HepG2 (cell line): ENCODE measurements around the gene PVRIG. TPM values are rescaled to one million over a fixed set of nuclear protein-coding genes. Genes with fewer than 3 reads are reported as not detected.
"Not testable (repeated sequence)": the region's sequence is repeated elsewhere in the genome, so short reads cannot be mapped to it uniquely, and the experiment has no call there.

ENCODE experiments used
- ATAC-seq: fragments of 200-7000 bp; cut with Tn5 transposase; 3 replicates; pipeline ENCODE4 v1.9.1; 2020; ENCODE audit warnings: mild to moderate bottlenecking, moderate library complexity
- BruUV-seq: library from RNA; stranded (reverse); fragments of 400-500 nt; replicated peaks from 2 replicates; lab custom pipeline; 2021; lab: Mats Ljungman, UMichigan
- CTCF ChIA-PET: fragments of 300-600 bp; formaldehyde crosslinking; extraction: SDS; loops from one replicate; lab custom pipeline; 2021; ENCODE audit warnings: low total read pairs, inconsistent platforms, low intra/inter-chr PET ratio; lab: Yijun Ruan, JAX
- POLR2A ChIA-PET: fragments of 350-600 bp; sonication (Branson Sonifier 250); formaldehyde crosslinking; loops from one replicate; lab custom pipeline; 2020; ENCODE audit warnings: antibody characterized with exemption, inconsistent platforms; lab: Yijun Ruan, JAX
- DNase-seq: peaks from one replicate; pipeline ENCODE4 v3.0.0-alpha.2; 2015; ENCODE audit warnings: low spot score
- FAIRE-seq: peaks from 3 replicates; lab custom pipeline; 2011; peaks lifted over from hg19 to GRCh38; lab: Jason Lieb, UNC
- H2AFZ ChIP-seq: one replicate; pipeline ENCODE4 v1.6.1; 2011; ENCODE audit warnings: low read length, inconsistent platforms
- H3K27ac ChIP-seq: fragments of 300-600 bp; 3 replicates; pipeline ENCODE4 v1.8.0; 2011; ENCODE audit warnings: mixed run types, mild to moderate bottlenecking, mixed read lengths, low read length, inconsistent platforms; ENCODE audit not compliant: insufficient read depth; ENCODE audit errors: extremely low read length
- H3K27me3 ChIP-seq, 2 experiments: fragments of 200-600 bp in 1 of 2; 2 replicates in 1 of 2; 3 replicates in 1 of 2; pipeline versions ENCODE4 v1.6.0 to v1.8.0; 2011; ENCODE audit warnings: low read length in 2 of 2, mild to moderate bottlenecking in 2 of 2, moderate library complexity in 2 of 2, inconsistent platforms in 1 of 2; ENCODE audit not compliant: insufficient read depth in 2 of 2, control insufficient read depth in 1 of 2
- H3K36me3 ChIP-seq, 2 experiments: fragments of 200-600 bp in 1 of 2; replicated peaks in 1 of 2; 2 replicates in 1 of 2; 3 replicates in 1 of 2; pipeline versions ENCODE4 v1.5.1 to v1.8.0; 2011; ENCODE audit warnings: low read length in 2 of 2, inconsistent platforms in 1 of 2; ENCODE audit not compliant: insufficient read depth in 2 of 2, control insufficient read depth in 1 of 2
- H3K4me1 ChIP-seq: 2 replicates; pipeline ENCODE4 v1.5.1; 2012; ENCODE audit warnings: low read length, inconsistent platforms; ENCODE audit not compliant: insufficient read depth
- H3K4me2 ChIP-seq: 2 replicates; pipeline ENCODE4 v1.6.0; 2011; ENCODE audit warnings: low read depth, low read length, inconsistent platforms
- H3K4me3 ChIP-seq, 3 experiments: fragments of 200-600 bp in 1 of 3; sonication (generic), shearing (Covaris generic) in 1 of 3; replicated peaks in 1 of 3; 2 replicates each; pipeline ENCODE4 v1.5.1; 2011 to 2016; ENCODE audit warnings: low read length in 3 of 3, inconsistent platforms in 2 of 3, low read depth in 2 of 3, mild to moderate bottlenecking in 2 of 3, control low read depth in 1 of 3, mixed read lengths in 1 of 3; ENCODE audit not compliant: insufficient read depth in 1 of 3
- H3K79me2 ChIP-seq: one replicate; pipeline ENCODE4 v1.6.1; 2011; ENCODE audit warnings: low read length, inconsistent platforms; ENCODE audit not compliant: insufficient read depth
- H3K9ac ChIP-seq: 2 replicates; pipeline ENCODE4 v1.6.0; 2011; ENCODE audit warnings: mild to moderate bottlenecking, low read depth, low read length, inconsistent platforms; ENCODE audit not compliant: insufficient read depth
- H3K9me3 ChIP-seq: 2 replicates; pipeline ENCODE4 v1.5.1; 2012; ENCODE audit warnings: mild to moderate bottlenecking, low read length
- H4K20me1 ChIP-seq: 2 replicates; pipeline ENCODE4 v1.6.0; 2011; ENCODE audit warnings: inconsistent platforms, mild to moderate bottlenecking, low read length, moderate library complexity; ENCODE audit not compliant: insufficient read depth
- SAFB2 ChIP-seq: sonication (generic); formaldehyde crosslinking; IDR thresholded peaks from 2 replicates; pipeline ENCODE4 v1.5.1; 2020; ENCODE audit warnings: missing genetic modification reagents, low read depth, mild to moderate bottlenecking, borderline replicate concordance
- STAG1 ChIP-seq: sonication (generic); formaldehyde crosslinking; IDR thresholded peaks from 2 replicates; pipeline ENCODE4 v1.4.0; 2020; ENCODE audit warnings: missing genetic modification reagents
- ZFY ChIP-seq: sonication (generic); formaldehyde crosslinking; IDR thresholded peaks from 2 replicates; pipeline ENCODE4 v1.4.0; 2020; ENCODE audit warnings: missing genetic modification reagents
- WGBS: methylation state at CpG from one replicate; pipeline ENCODE4 v1.1.6; 2017; ENCODE audit warnings: low lambda C conversion rate; 5-methylcytosine and 5-hydroxymethylcytosine counted together
- in situ Hi-C: cut with HindIII; loops from 2 replicates; pipeline ENCODE4 v1.10.0; 2017; ENCODE audit warnings: low pct_unique_long_range_greater_than_20kb; ENCODE audit not compliant: extremely low pct_ligation_motif_present
- intact Hi-C: fragments of 100-400 bp; cut with micrococcal nuclease; formaldehyde crosslinking; loops from one replicate; pipeline ENCODE4 v1.10.0; 2022; ENCODE audit not compliant: unreplicated experiment
- polyA plus RNA-seq, 8 experiments: library from polyadenylated mRNA; depleted of rRNA in 3 of 8; stranded (reverse) in 7 of 8; unstranded in 1 of 8; fragments of >200 nt; fragmentation: Illumina TruSeq in 4 of 8; extraction: Trizol in 4 of 8; gene quantifications; 2 replicates each; pipeline versions ENCODE4 v1.2.1 to v1.2.3, GENCODE V29; 2011 to 2016; ENCODE audit warnings: low read depth in 4 of 8, missing spikeins in 1 of 8, mixed read lengths in 1 of 8; ENCODE audit not compliant: insufficient read depth in 1 of 8
- total RNA-seq, 5 experiments: library from RNA; depleted of rRNA; stranded (reverse); fragments of >200 nt; fragmentation: Illumina TruSeq; extraction: Trizol; gene quantifications; 2 replicates each; pipeline ENCODE4 v1.2.3, GENCODE V29; 2016; ENCODE audit warnings: low read depth in 1 of 5
- TF ChIP-seq, protein P1 (sequence below): sonication (generic); formaldehyde crosslinking; IDR thresholded peaks from 2 replicates; pipeline ENCODE4 v1.4.0; 2020; ENCODE audit warnings: missing genetic modification reagents
- TF ChIP-seq, protein P2 (sequence below): sonication (generic); formaldehyde crosslinking; IDR thresholded peaks from 2 replicates; pipeline ENCODE4 v1.5.1; 2020; ENCODE audit warnings: mild to moderate bottlenecking, moderate library complexity, missing genetic modification reagents
- TF ChIP-seq, protein P3 (sequence below): sonication (generic); formaldehyde crosslinking; IDR thresholded peaks from 2 replicates; pipeline ENCODE4 v1.4.0; 2020; ENCODE audit warnings: missing genetic modification reagents
- TF ChIP-seq, protein P4 (sequence below): sonication (generic); formaldehyde crosslinking; IDR thresholded peaks from 2 replicates; pipeline ENCODE4 v1.5.0; 2020; ENCODE audit warnings: mild to moderate bottlenecking, missing genetic modification reagents, moderate library complexity

Gene PVRIG
- total and polyA plus RNA-seq, 2 of the 13 experiments (the other 11 are each of a cell fraction or from before 2014, with no cell fraction given), result not detected

- TF ChIP-seq, protein P1, sequence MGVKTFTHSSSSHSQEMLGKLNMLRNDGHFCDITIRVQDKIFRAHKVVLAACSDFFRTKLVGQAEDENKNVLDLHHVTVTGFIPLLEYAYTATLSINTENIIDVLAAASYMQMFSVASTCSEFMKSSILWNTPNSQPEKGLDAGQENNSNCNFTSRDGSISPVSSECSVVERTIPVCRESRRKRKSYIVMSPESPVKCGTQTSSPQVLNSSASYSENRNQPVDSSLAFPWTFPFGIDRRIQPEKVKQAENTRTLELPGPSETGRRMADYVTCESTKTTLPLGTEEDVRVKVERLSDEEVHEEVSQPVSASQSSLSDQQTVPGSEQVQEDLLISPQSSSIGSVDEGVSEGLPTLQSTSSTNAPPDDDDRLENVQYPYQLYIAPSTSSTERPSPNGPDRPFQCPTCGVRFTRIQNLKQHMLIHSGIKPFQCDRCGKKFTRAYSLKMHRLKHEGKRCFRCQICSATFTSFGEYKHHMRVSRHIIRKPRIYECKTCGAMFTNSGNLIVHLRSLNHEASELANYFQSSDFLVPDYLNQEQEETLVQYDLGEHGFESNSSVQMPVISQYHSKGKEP (CRISPR knock-in tag), result no peak
- TF ChIP-seq, protein P2, sequence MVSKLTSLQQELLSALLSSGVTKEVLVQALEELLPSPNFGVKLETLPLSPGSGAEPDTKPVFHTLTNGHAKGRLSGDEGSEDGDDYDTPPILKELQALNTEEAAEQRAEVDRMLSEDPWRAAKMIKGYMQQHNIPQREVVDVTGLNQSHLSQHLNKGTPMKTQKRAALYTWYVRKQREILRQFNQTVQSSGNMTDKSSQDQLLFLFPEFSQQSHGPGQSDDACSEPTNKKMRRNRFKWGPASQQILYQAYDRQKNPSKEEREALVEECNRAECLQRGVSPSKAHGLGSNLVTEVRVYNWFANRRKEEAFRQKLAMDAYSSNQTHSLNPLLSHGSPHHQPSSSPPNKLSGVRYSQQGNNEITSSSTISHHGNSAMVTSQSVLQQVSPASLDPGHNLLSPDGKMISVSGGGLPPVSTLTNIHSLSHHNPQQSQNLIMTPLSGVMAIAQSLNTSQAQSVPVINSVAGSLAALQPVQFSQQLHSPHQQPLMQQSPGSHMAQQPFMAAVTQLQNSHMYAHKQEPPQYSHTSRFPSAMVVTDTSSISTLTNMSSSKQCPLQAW (CRISPR knock-in tag), result no peak
- no peak for TF ChIP-seq SAFB2
- TF ChIP-seq, protein P3, sequence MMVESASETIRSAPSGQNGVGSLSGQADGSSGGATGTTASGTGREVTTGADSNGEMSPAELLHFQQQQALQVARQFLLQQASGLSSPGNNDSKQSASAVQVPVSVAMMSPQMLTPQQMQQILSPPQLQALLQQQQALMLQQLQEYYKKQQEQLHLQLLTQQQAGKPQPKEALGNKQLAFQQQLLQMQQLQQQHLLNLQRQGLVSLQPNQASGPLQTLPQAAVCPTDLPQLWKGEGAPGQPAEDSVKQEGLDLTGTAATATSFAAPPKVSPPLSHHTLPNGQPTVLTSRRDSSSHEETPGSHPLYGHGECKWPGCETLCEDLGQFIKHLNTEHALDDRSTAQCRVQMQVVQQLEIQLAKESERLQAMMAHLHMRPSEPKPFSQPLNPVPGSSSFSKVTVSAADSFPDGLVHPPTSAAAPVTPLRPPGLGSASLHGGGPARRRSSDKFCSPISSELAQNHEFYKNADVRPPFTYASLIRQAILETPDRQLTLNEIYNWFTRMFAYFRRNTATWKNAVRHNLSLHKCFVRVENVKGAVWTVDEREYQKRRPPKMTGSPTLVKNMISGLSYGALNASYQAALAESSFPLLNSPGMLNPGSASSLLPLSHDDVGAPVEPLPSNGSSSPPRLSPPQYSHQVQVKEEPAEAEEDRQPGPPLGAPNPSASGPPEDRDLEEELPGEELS (CRISPR knock-in tag), result no peak
- TF ChIP-seq ZFY (CRISPR knock-in tag), result no peak
- TF ChIP-seq, all 625 proteins: peak for 0
Observed at GRCh38 chr7:100215895-100216294, 3.9 kb upstream of the PVRIG start (continued).

DNA sequence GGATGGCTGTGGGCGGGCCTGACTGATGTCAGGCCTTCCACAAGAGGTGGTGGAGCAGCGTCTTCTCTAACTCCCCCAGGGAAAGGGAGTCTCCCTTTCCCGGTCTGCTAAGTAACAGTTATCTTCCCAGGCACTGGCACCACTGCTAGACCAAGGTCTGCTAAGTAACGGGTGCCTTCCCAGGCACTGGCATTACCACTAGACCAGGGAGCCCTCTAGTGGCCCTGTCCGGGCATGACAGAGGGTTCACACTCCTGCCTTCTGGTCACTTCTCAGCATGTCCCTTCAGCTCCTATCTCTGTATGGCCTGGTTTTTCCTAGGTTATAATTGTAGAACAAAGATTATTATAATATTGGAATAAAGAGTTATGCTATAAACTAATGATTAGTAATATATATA, 1.8 kb upstream of the PVRIG start:
- H2AFZ ChIP-seq, H4K20me1 ChIP-seq, H3K27ac ChIP-seq, H3K79me2 ChIP-seq, H3K4me3 ChIP-seq, H3K4me2 ChIP-seq, BruUV-seq, DNase-seq, in situ Hi-C loops, H3K9me3 ChIP-seq, H3K9ac ChIP-seq, H3K27me3 ChIP-seq: not testable (repeated sequence)
- FAIRE-seq, result peak; percentile 80
- peak; percentile 52 for ATAC-seq
- 0% methylated on average over 1 of the region's 5 CpGs for WGBS
- ChIA-PET CTCF (interaction anchor here (2.6 kb wide), 1 partner anchor 85 kb away, joined by 17 read pairs; no protein-coding TSS in a partner anchor), POLR2A (interaction anchor here (2.0 kb wide), 1 partner anchor 85 kb away, joined by 4 read pairs; no protein-coding TSS in a partner anchor)
- H3K4me1 ChIP-seq, result peaks cover 14% of the 10 kb centered on the region
- intact Hi-C loops, result loop anchor here (2.0 kb wide), 1 partner anchor 85 kb away; no protein-coding TSS in a partner anchor
- peak; percentile 49 for TF ChIP-seq STAG1
- TF ChIP-seq, protein P4, sequence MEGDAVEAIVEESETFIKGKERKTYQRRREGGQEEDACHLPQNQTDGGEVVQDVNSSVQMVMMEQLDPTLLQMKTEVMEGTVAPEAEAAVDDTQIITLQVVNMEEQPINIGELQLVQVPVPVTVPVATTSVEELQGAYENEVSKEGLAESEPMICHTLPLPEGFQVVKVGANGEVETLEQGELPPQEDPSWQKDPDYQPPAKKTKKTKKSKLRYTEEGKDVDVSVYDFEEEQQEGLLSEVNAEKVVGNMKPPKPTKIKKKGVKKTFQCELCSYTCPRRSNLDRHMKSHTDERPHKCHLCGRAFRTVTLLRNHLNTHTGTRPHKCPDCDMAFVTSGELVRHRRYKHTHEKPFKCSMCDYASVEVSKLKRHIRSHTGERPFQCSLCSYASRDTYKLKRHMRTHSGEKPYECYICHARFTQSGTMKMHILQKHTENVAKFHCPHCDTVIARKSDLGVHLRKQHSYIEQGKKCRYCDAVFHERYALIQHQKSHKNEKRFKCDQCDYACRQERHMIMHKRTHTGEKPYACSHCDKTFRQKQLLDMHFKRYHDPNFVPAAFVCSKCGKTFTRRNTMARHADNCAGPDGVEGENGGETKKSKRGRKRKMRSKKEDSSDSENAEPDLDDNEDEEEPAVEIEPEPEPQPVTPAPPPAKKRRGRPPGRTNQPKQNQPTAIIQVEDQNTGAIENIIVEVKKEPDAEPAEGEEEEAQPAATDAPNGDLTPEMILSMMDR (CRISPR knock-in tag), result peak; percentile 45
- peaks cover 9 to 18% of the 10 kb centered on the region in 2 experiments; a peak in 3 of 5 replicates for H3K36me3 ChIP-seq
